RCC 7860 (cell line): ENCODE data around the gene NTRK2.

ENCODE experiments used
- DNase-seq: peaks from one replicate; pipeline ENCODE4 v3.0.0-alpha.2; 2015; ENCODE audit warnings: low spot score
- FAIRE-seq: peaks from 2 replicates; lab custom pipeline; 2012; peaks lifted over from hg19 to GRCh38; lab: Jason Lieb, UNC

NTRK2 gene

DNA sequence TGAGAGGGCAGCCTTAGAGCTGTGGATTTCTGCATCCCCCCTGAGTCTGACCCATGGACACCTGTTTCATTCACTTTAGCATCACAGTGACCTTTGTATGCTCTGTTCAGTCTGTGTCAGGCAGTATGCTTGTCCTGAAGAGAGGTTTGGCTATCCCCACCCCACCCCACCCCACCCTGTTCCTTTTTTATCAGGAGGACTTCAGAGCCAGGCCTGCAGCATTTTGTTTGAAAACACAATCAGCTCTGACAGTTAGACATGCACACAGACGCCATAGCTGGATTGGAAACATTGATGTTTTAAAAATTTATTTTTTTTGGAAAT lies 142.2 kb downstream of the NTRK2 start:
- no peak for DNase-seq
- no peak for FAIRE-seq

DNA sequence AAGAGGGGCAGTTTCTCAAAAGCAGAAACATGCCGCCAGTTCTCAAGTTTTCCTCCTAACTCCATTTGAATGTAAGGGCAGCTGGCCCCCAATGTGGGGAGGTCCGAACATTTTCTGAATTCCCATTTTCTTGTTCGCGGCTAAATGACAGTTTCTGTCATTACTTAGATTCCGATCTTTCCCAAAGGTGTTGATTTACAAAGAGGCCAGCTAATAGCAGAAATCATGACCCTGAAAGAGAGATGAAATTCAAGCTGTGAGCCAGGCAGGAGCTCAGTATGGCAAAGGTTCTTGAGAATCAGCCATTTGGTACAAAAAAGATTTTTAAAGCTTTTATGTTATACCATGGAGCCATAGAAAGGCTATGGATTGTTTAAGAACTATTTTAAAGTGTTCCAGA lies 142.8 kb downstream of the NTRK2 start:
- no peak for DNase-seq
- no peak for FAIRE-seq

DNA sequence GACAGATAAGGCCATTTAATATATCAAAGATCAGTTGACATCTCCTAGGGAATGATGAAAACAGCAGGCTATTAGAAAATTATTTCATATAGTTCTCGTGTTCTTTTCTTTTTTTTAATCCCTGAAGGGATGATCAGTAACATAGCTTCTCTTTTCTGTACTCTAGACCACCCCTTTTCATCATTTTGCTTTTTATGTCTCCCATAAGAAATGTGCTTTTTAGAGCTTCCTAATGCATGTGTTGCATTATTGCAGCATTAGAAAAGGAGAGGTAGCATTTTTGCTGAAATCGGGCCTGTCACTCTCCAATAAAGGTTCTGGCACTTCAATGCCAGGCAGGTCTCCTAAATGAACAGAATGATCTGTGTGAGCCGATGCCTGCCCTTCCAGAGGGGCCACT lies 143.3 kb downstream of the NTRK2 start:
- DNase-seq (no peak), FAIRE-seq (no peak)

DNA sequence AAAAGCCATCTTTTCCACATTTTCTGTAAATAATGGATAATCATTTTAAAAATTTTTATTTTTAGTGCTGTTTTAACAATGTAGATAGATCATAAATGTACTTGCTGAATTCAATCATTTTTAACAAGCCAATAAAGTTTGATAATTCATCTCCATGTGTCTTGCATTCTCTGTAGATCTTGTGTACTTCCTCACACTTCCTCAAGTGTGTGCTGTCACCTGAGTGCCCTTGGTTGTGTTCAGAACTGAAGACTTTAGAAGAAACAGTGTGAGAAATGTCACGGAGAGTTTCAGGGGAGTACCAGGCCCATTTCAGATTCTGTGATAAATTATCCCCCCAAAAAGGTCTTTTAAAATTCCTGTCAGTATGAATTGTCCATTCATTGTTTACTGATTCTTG lies 146.0 kb downstream of the NTRK2 start:
- no peak for FAIRE-seq
- no peak for DNase-seq

DNA sequence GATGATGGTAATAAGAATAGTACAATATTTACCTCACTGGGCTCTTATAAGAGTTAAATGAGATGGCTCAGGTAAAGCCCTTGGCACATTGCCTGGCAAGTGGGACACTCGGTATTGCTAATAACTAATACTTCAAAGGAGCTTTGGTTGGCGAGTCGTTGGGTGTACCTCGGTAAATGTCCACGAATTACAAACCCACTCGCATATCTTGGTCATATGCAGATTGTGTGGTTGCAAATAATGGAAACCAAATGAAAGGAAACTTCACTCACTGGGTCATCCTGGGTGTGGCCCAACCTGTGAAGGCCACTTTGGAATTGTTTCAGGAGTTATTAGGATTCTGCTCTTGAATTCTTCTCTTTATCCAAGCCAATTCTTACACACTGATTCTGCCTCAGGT lies 147.5 kb downstream of the NTRK2 start:
- DNase-seq (no peak), FAIRE-seq (no peak)

DNA sequence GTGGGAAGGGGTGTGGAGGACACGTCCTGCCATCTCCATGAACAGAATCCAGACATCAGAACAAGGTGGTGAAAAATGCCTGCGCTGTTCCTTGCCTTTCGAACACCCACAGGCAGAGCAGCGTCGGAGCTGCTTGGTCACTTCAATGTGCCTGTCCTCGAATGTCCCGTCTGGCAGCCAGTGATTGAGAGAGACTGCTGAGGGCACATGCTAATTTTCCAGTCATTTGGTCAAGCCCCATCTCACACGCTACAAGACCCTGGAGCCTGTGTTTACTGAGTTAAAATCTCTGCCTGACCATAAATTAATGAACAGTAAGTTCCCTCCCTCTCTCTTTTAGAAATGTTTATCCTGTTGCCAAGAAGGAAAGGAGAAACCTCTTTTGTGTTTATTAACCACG lies 149.3 kb downstream of the NTRK2 start:
- DNase-seq (no peak), FAIRE-seq (no peak)

DNA sequence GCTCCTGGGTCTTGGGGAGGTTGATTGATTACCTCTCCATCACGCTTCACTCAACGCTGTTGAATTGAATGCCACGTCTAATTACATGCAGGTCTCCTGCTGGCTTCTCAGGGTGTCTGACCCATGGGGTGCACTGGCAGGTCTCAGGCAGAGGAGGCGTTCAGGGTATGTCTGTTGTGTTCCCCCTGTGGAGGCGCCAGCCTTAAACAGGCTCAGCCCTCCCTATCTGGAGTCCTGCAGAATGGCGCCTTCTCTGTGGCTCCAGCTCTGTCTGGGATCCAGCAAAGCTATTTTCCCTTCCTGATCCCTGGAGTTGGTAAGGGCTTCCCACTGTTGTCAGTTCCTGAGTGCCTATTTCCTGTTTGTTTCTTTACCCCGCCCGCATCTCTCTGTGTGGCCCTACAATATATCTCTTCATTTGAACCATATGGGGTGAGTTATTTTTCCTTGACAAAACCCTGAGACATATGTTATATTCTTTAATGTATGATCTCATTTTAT lies 150.0 kb downstream of the NTRK2 start:
- DNase-seq (no peak), FAIRE-seq (no peak)

DNA sequence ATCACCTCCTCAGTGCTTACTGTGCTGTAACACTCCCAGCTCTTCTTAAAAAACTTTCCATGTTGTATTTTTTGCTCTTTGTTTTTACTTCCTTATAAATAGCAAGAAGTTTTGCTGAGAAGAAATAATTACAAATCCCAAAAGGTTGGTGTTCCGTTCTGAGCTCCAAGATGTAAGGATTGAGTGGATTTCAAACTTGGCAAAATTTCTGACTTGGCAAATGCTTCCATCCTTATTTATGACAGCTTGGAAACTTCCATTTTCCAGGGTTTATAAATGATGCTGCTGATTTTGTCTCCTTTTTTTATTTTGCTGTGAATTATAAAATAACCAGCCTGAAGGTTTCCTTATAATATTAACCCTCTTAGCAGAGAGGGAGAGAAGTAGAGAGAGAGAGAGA lies 151.9 kb downstream of the NTRK2 start:
- DNase-seq (no peak), FAIRE-seq (no peak)

DNA sequence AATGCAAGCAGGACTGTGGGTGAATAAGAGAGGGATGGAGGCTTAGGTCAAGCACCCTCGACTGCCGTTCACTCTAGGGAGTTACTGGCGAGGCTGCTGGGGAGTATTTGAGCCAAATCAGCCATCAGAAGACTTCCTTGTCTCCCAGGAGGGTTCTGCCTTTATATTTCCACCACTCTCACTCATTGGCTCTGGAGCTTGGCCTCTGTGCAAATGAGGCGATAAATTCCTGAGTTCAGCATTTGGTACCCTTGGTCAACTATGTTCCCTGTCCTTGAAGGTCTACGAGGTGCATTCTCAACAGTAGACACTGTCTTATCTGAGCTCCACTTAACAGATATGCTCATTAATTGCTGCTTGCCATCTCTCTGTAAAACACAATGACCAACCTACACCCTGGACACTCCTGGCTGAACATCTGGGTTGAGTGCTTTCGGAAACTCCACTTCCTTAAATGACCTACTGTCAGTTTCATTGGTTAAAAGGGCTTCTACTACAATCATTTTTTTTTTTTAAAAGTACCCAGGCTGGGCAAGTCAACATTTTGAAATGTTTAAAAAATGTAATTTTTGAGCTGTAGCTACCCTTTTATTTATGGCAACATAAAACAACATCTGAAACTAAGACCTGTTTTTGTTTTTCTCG lies 153.2 kb downstream of the NTRK2 start:
- no peak for DNase-seq
- no peak for FAIRE-seq

DNA sequence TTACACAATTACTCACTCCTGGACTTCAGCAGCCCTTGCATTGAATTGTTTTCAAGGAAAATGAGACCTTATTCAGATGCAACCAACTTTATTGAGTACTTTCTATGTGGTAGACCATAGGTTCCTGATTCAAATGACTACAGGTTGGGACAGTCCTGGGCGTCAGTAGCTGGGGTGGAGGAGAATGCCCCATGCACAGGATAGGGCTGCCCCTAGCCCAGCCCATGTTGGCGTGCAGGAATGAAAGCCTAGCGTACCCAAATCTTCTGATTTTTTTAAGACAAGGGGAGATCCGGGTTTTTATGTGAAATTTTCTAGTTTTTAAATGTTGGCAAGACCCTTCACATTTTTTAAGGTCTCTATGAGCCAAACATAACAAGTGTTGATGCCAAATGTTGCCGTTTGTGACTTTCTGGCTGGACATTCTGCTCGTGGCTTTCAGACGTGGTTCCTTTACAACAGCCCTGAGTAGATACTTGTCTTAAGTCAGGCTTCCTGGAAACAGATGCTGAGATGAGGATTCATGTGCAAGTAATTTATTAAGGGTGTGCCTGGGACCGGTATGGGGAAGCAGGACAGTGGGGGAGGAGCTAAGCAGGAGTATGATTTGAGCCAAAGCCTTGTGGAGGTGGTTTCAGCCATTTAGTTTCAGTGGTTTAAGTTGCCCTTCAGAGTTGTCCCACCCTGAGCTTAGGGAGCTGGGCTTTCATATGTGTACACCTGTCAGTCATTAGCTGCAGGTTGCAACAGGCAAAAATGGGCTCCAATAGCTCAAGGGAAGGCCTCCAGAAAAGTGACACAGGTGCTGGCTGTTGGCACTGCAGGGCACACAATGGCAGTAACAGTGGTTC lies 154.1 kb downstream of the NTRK2 start:
- FAIRE-seq (no peak), DNase-seq (no peak)

DNA sequence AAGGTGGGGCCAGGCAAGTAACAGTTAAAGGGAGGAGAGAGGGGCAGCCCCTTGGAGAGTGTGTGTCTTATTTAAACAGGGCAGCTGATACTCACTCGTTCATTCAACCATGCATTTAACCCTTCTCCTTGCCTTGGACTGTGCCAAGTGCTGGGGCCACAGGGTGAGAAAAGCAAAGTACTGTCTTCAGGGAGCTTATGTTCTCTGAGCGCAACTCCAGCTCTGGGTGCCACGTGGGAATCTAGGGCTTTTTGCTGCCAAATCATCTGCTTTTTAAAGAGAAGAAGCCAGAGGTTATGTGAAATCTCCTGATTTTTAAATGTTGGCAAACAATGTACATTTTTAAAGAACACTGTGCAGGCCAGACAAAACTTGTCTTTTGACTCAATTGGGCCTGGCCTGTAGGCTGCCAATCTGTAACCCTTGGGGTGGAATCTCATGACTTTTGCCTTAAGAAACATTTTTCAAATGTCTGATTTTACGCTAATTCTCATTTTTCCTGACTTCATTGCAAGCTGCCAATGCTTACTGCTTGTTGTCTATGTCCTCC lies 157.8 kb downstream of the NTRK2 start:
- DNase-seq (no peak), FAIRE-seq (no peak)

DNA sequence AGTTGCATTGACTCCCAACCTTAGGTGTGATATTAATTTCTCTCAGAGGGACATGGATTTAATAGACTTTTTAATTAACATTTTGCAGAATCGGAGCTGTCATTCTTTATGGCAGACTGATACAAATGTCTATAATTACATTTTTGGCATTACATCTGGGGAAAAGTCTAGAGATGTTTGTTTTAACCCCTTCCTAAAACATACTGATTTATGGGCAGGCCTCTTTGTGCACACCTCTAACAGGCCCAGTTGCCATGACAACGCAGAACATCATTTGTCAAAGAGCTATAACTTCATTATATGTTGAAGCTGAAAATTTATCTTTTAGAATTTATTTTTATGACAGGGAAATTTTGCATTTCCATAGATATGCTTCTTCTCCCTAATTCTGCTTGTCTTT lies 158.5 kb downstream of the NTRK2 start:
- DNase-seq (no peak), FAIRE-seq (no peak)

DNA sequence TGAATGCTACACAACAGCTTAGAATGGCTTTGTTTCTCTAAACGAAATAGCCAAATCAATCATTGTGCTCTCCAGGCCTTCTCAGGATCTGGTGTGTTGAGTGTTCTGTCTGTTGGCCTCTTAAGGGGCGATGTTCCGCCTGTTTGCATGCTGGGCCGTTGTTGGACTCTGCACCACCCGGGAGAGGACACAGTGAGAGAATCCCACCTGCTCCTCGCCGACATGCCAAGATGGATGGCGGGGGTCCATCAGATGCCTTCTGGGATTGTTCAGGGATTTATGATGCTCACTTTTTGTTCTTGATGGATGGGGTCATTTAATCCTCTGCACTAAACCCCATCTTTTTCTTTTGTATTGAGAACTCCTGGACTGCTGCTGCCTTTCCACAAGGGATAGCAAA lies 159.9 kb downstream of the NTRK2 start:
- no peak for DNase-seq
- FAIRE-seq: no peak

DNA sequence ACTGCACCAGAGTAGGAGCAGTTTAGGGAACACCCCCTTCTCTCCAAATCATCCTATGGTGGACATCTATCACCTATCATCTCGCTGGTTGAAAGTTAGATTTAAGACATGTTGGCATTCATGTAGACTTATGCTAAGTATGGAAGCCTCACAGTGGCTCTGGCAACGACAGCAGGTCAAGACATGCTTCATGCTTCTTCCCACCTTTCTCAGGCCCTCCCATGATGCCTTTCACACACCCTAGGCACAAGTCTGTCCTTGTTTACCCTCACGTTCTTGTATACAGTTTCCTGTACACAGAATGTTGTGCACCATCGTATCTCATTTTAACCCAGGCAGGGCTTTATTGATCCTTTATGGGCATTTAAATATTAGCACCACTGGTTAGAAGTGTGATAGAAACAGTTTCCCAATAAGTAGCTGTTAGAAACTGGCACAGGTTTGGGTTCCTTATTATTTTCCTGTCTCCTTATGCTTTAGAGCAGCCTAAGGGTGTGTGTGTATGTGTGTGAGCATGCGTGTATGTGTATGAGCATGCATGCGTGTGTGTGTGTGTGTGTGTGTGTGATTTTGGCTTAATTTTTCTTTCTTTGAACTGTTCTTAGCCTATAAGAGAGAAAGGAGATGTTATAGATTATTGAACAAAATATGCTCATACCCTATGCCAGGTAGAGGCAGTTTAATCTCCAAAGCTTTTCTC lies 160.6 kb downstream of the NTRK2 start:
- DNase-seq (no peak), FAIRE-seq (no peak)

DNA sequence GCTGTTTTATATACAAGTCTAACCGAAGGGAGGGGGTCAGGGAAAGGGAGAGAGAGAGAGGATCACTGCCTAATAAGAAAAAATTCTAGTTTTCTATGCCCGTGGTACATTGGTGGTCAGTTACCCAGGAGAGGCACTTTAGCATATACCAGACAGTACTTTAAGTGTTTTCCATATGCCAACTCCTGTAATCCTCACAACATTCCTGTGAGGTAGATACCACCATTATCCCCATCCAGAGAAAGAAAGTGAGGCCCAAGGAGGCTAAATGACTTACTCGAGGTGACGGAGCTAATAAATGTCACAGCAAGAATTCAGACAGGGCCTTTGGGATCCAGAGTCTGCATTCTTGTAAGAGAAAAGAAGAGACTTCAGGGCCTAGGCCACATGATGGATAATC lies 161.8 kb downstream of the NTRK2 start:
- no peak for DNase-seq
- no peak for FAIRE-seq

DNA sequence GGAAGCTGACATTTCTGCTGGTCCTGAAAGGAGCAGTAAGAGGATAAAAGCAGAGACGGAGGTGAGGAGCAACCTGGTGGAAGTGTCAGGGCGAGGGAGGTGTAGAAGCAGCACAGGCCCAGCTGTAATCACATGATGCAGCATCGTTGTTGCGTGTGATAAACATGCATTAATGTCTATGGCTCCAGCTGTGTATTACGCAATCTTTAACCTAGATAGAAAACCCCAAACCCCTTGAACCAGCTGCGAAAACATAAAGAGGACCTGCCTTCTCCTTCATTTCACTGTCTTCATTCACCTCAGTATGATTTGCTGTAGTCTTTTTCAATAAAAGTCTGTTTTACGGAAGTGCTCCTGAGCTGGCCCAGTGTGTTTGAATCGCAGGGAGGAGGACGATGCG lies 162.9 kb downstream of the NTRK2 start:
- FAIRE-seq (no peak), DNase-seq (no peak)

DNA sequence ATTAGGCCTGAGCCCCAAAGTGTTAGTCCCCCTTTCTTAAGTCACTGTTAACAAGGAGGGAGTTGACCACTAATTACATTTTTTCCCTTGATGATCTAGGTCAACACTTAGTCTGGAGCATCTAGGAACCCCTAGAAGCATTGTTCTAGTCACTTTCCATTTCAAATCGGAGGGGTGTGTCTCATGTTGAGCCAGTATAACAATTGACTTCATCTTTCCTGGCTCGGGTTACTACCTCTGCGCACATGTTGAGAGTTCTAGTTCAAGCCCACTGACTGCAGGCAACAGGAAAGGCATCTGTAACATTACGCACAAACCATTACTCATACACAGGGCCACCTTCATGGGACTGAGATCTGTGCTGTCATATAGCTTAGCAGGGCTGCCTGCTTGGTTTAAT lies 164.9 kb downstream of the NTRK2 start:
- no peak for DNase-seq
- no peak for FAIRE-seq

DNA sequence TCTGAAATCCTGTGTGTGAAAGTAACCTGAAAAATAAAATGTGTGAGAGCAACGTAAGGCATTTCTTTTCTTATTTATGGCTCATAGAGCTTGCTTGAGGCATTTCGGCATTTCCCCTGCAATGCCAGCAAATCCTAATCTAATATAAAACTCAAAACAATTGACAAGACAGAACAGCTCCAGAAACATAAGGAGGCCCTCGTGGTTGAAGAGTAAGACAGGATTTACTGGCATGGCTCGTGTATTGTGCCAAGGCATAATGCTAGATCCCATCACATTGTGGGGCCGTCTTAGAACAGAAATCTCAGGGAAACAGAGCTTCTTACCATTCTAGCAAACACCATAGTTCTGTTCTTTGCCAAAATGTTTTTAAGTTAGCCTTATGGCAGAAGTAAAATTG lies 166.2 kb downstream of the NTRK2 start:
- FAIRE-seq (no peak), DNase-seq (no peak)

DNA sequence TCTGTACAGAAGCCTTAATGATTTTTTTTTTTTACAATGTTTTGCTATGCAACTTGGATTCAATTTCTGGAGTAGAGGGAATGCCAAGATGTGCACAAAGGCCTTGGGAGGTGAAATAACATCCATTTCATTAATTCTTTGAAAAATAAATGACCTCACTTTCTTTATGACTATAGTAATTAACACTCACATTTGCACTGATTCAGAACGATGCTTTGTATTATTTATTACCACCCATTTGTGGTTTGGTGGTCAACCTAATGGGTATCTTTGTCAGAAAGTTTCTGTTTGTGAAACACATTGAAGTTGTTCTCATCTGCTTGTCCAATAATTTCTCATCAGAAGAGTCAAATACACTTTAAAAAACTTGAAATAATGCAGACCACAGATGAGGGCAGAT lies 169.3 kb downstream of the NTRK2 start:
- FAIRE-seq (no peak), DNase-seq (no peak)

DNA sequence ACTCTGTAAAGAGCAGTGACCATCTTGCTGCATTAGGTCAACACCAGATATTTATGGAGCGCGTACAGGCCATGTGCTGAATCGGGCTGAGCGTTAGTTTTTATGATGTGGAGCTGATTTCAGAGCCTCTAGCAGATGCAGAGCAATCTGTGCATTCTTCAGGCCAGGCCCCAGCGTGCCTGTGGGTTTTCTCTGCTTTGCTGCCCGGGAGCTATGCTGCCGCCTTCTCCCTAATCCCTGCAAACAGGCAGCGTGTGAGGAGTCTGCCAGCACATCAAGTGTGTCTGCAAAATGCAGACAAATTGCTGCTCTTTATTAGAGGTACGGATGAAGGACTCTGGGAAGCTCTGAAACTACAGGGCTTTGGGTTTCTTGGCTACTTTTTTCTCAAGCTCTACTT lies 170.0 kb downstream of the NTRK2 start:
- no peak for FAIRE-seq

DNA sequence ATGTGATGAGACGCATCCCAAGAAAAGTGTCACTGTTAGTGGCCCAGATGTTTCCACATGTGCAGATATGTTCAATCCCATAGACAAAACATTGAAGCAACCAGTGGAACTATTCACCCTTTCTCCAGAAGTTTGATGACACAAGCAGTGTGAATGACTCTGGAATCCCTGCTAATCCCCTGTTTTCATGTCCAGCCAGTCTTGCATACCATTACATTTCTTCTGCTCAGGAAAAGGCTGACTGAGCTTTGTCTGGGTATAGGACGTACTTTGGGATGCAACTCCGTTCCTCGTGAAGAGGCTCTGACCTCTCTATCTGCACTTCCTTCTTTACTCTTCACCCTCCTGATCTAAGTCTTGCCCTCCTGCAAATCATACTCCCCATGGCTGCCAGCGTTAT lies 172.4 kb downstream of the NTRK2 start:
- DNase-seq: no peak
- FAIRE-seq: no peak

More for the DNA sequence above, 170.0 kb downstream of the NTRK2 start:
- no peak for DNase-seq
